ENCODE measurements around the gene RAPGEF2.

Gene RAPGEF2

GRCh38 chr4:159199826-159200225, 96.9 kb downstream of the RAPGEF2 start:
- Histone ChIP-seq H3K36me3 (ENCODE audit: control insufficient read depth, insufficient read depth, low read length) (peaks cover 5% of the 10 kb centered on the region), H3K4me1 (ENCODE audit: control insufficient read depth, insufficient read depth, low read length, poor library complexity, severe bottlenecking) (no peaks in the 10 kb centered on the region), H3K9me3 (ENCODE audit: control insufficient read depth, low read length) (no peaks in the 10 kb centered on the region), H3K4me3 (ENCODE audit: extremely low read depth, insufficient read depth, low read length, poor library complexity, severe bottlenecking) (no peak overlapping the region), H3K27ac (ENCODE audit: low read depth, low read length, severe bottlenecking) (no peak overlapping the region)
- WGBS, 2 experiments (ENCODE audit: insufficient coverage in 2 of 2): no CpG with 5 or more reads among the region's 1 CpG

- H3K36me3 ChIP-seq (ENCODE audit: control insufficient read depth, insufficient read depth, low read length): peaks cover 5% of the 10 kb centered on the region
- 91 to 98% methylated on average over 3 to 4 of the region's 6 CpGs for WGBS, 2 experiments (ENCODE audit: insufficient coverage in 2 of 2)
Observed at GRCh38 chr4:159201168-159201567, 98.3 kb downstream of the RAPGEF2 start.

GRCh38 chr4:159204566-159204965, 101.7 kb downstream of the RAPGEF2 start:
- H3K4me3 ChIP-seq (ENCODE audit: extremely low read depth, insufficient read depth, low read length, poor library complexity, severe bottlenecking): no peak overlapping the region
- H3K4me1 ChIP-seq (ENCODE audit: control insufficient read depth, insufficient read depth, low read length, poor library complexity, severe bottlenecking): no peaks in the 10 kb centered on the region
- no peak overlapping the region for H3K27ac ChIP-seq (ENCODE audit: low read depth, low read length, severe bottlenecking)
- 92 to 100% methylated on average over 6 of the region's 6 CpGs for WGBS, 2 experiments (ENCODE audit: insufficient coverage in 2 of 2)
- peaks cover 5% of the 10 kb centered on the region for H3K36me3 ChIP-seq (ENCODE audit: control insufficient read depth, insufficient read depth, low read length)
- no peaks in the 10 kb centered on the region for H3K9me3 ChIP-seq (ENCODE audit: control insufficient read depth, low read length)

More at GRCh38 chr4:159201168-159201567, 98.3 kb downstream of the RAPGEF2 start:
- no peaks in the 10 kb centered on the region for H3K9me3 ChIP-seq (ENCODE audit: control insufficient read depth, low read length)
- no peak overlapping the region for H3K4me3 ChIP-seq (ENCODE audit: extremely low read depth, insufficient read depth, low read length, poor library complexity, severe bottlenecking)
- H3K4me1 ChIP-seq (ENCODE audit: control insufficient read depth, insufficient read depth, low read length, poor library complexity, severe bottlenecking): no peaks in the 10 kb centered on the region
- H3K27ac ChIP-seq (ENCODE audit: low read depth, low read length, severe bottlenecking): no peak overlapping the region

GRCh38 chr4:159205466-159205865, 102.6 kb downstream of the RAPGEF2 start:
- no peak overlapping the region for H3K27ac ChIP-seq (ENCODE audit: low read depth, low read length, severe bottlenecking)
- no peaks in the 10 kb centered on the region for H3K4me1 ChIP-seq (ENCODE audit: control insufficient read depth, insufficient read depth, low read length, poor library complexity, severe bottlenecking)
- H3K36me3 ChIP-seq (ENCODE audit: control insufficient read depth, insufficient read depth, low read length): peaks cover 5% of the 10 kb centered on the region
- no peaks in the 10 kb centered on the region for H3K9me3 ChIP-seq (ENCODE audit: control insufficient read depth, low read length)
- WGBS, 2 experiments (ENCODE audit: insufficient coverage in 2 of 2): 92 to 100% methylated on average over 2 to 3 of the region's 3 CpGs
- no peak overlapping the region for H3K4me3 ChIP-seq (ENCODE audit: extremely low read depth, insufficient read depth, low read length, poor library complexity, severe bottlenecking)

- peaks cover 9% of the 10 kb centered on the region for H3K36me3 ChIP-seq (ENCODE audit: control insufficient read depth, insufficient read depth, low read length)
- H3K9me3 ChIP-seq (ENCODE audit: control insufficient read depth, low read length): no peaks in the 10 kb centered on the region
- 80% methylated on average over 2 of the region's 4 CpGs; no CpG with 5 or more reads in 1 of the 2 experiments for WGBS, 2 experiments (ENCODE audit: insufficient coverage in 2 of 2)
- H3K4me1 ChIP-seq (ENCODE audit: control insufficient read depth, insufficient read depth, low read length, poor library complexity, severe bottlenecking): no peaks in the 10 kb centered on the region
- H3K4me3 ChIP-seq (ENCODE audit: extremely low read depth, insufficient read depth, low read length, poor library complexity, severe bottlenecking): no peak overlapping the region
- no peak overlapping the region for H3K27ac ChIP-seq (ENCODE audit: low read depth, low read length, severe bottlenecking)
Observed at GRCh38 chr4:159206427-159206871, 103.6 kb downstream of the RAPGEF2 start.

GRCh38 chr4:159209249-159209648, 106.4 kb downstream of the RAPGEF2 start:
- no peak overlapping the region for H3K4me3 ChIP-seq (ENCODE audit: extremely low read depth, insufficient read depth, low read length, poor library complexity, severe bottlenecking)
- WGBS, 2 experiments (ENCODE audit: insufficient coverage in 2 of 2): 89 to 93% methylated on average over 2 to 3 of the region's 4 CpGs
- H3K9me3 ChIP-seq (ENCODE audit: control insufficient read depth, low read length): no peaks in the 10 kb centered on the region
- no peak overlapping the region for H3K27ac ChIP-seq (ENCODE audit: low read depth, low read length, severe bottlenecking)
- H3K4me1 ChIP-seq (ENCODE audit: control insufficient read depth, insufficient read depth, low read length, poor library complexity, severe bottlenecking): no peaks in the 10 kb centered on the region
- peaks cover 9% of the 10 kb centered on the region for H3K36me3 ChIP-seq (ENCODE audit: control insufficient read depth, insufficient read depth, low read length)

GRCh38 chr4:159210975-159211374, 108.1 kb downstream of the RAPGEF2 start:
- H3K4me3 ChIP-seq (ENCODE audit: extremely low read depth, insufficient read depth, low read length, poor library complexity, severe bottlenecking): no peak overlapping the region
- no peak overlapping the region for H3K27ac ChIP-seq (ENCODE audit: low read depth, low read length, severe bottlenecking)
- 88 to 100% methylated on average over 1 of the region's 3 CpGs for WGBS, 2 experiments (ENCODE audit: insufficient coverage in 2 of 2)
- H3K4me1 ChIP-seq (ENCODE audit: control insufficient read depth, insufficient read depth, low read length, poor library complexity, severe bottlenecking): no peaks in the 10 kb centered on the region
- peaks cover 9% of the 10 kb centered on the region for H3K36me3 ChIP-seq (ENCODE audit: control insufficient read depth, insufficient read depth, low read length)
- no peaks in the 10 kb centered on the region for H3K9me3 ChIP-seq (ENCODE audit: control insufficient read depth, low read length)

GRCh38 chr4:159212675-159213293, 109.9 kb downstream of the RAPGEF2 start:
- no peaks in the 10 kb centered on the region for H3K9me3 ChIP-seq (ENCODE audit: control insufficient read depth, low read length)
- 81% methylated on average over 3 of the region's 7 CpGs; no CpG with 5 or more reads in 1 of the 2 experiments for WGBS, 2 experiments (ENCODE audit: insufficient coverage in 2 of 2)
- no peaks in the 10 kb centered on the region for H3K4me1 ChIP-seq (ENCODE audit: control insufficient read depth, insufficient read depth, low read length, poor library complexity, severe bottlenecking)
- no peak overlapping the region for H3K4me3 ChIP-seq (ENCODE audit: extremely low read depth, insufficient read depth, low read length, poor library complexity, severe bottlenecking)
- no peak overlapping the region for H3K27ac ChIP-seq (ENCODE audit: low read depth, low read length, severe bottlenecking)
- H3K36me3 ChIP-seq (ENCODE audit: control insufficient read depth, insufficient read depth, low read length): peaks cover 9% of the 10 kb centered on the region

GRCh38 chr4:159216834-159217233, 114.0 kb downstream of the RAPGEF2 start:
- peaks cover 5% of the 10 kb centered on the region for H3K36me3 ChIP-seq (ENCODE audit: control insufficient read depth, insufficient read depth, low read length)
- H3K27ac ChIP-seq (ENCODE audit: low read depth, low read length, severe bottlenecking): no peak overlapping the region
- H3K9me3 ChIP-seq (ENCODE audit: control insufficient read depth, low read length): no peaks in the 10 kb centered on the region
- H3K4me1 ChIP-seq (ENCODE audit: control insufficient read depth, insufficient read depth, low read length, poor library complexity, severe bottlenecking): no peaks in the 10 kb centered on the region
- 94 to 100% methylated on average over 4 to 5 of the region's 5 CpGs for WGBS, 2 experiments (ENCODE audit: insufficient coverage in 2 of 2)
- H3K4me3 ChIP-seq (ENCODE audit: extremely low read depth, insufficient read depth, low read length, poor library complexity, severe bottlenecking): no peak overlapping the region

- Histone ChIP-seq H3K4me3 (ENCODE audit: extremely low read depth, insufficient read depth, low read length, poor library complexity, severe bottlenecking) (no peak overlapping the region), H3K36me3 (ENCODE audit: control insufficient read depth, insufficient read depth, low read length) (no peaks in the 10 kb centered on the region), H3K4me1 (ENCODE audit: control insufficient read depth, insufficient read depth, low read length, poor library complexity, severe bottlenecking) (no peaks in the 10 kb centered on the region), H3K27ac (ENCODE audit: low read depth, low read length, severe bottlenecking) (no peak overlapping the region), H3K9me3 (ENCODE audit: control insufficient read depth, low read length) (no peaks in the 10 kb centered on the region)
- WGBS, 2 experiments (ENCODE audit: insufficient coverage in 2 of 2): no CpG with 5 or more reads among the region's 1 CpG
Observed at GRCh38 chr4:159219862-159220261, 117.0 kb downstream of the RAPGEF2 start.

GRCh38 chr4:159220353-159220752, 117.5 kb downstream of the RAPGEF2 start:
- H3K4me1 ChIP-seq (ENCODE audit: control insufficient read depth, insufficient read depth, low read length, poor library complexity, severe bottlenecking): no peaks in the 10 kb centered on the region
- H3K4me3 ChIP-seq (ENCODE audit: extremely low read depth, insufficient read depth, low read length, poor library complexity, severe bottlenecking): no peak overlapping the region
- H3K27ac ChIP-seq (ENCODE audit: low read depth, low read length, severe bottlenecking): no peak overlapping the region
- WGBS, 2 experiments (ENCODE audit: insufficient coverage in 2 of 2): 97 to 100% methylated on average over 2 to 5 of the region's 5 CpGs
- H3K36me3 ChIP-seq (ENCODE audit: control insufficient read depth, insufficient read depth, low read length): no peaks in the 10 kb centered on the region
- no peaks in the 10 kb centered on the region for H3K9me3 ChIP-seq (ENCODE audit: control insufficient read depth, low read length)
